OCI-LY1 (cell line): ENCODE measurements around the gene SEL1L2.

Experiments used
- H2AFZ ChIP-seq: fragments of 200-600 bp; sonication (generic), shearing (Covaris generic); 2 replicates; pipeline ENCODE4 v1.6.0; 2014; ENCODE audit warnings: antibody characterized with exemption, mild to moderate bottlenecking, low read length
- H3F3A ChIP-seq: fragments of 200-600 bp; sonication (generic), shearing (Covaris generic); 2 replicates; pipeline ENCODE4 v1.6.0; 2014; ENCODE audit warnings: mild to moderate bottlenecking, antibody characterized with exemption, low read length, moderate library complexity; ENCODE audit not compliant: insufficient read depth
- H3K27ac ChIP-seq: fragments of 200-600 bp; sonication (generic); 2 replicates; pipeline ENCODE4 v1.5.1; 2014; ENCODE audit warnings: low read length, mixed run types, mild to moderate bottlenecking, low read depth; ENCODE audit not compliant: poor library complexity, severe bottlenecking
- H3K27me3 ChIP-seq: fragments of 200-600 bp; sonication (generic); 2 replicates; pipeline ENCODE4 v1.6.0; 2014; ENCODE audit warnings: antibody characterized with exemption, mild to moderate bottlenecking, low read length, moderate library complexity; ENCODE audit not compliant: insufficient read depth
- H3K36me3 ChIP-seq: fragments of 200-600 bp; sonication (generic); 2 replicates; pipeline ENCODE4 v1.6.1; 2014; ENCODE audit warnings: mild to moderate bottlenecking, antibody characterized with exemption, low read length, moderate library complexity, mixed read lengths; ENCODE audit not compliant: insufficient read depth
- H3K4me1 ChIP-seq: fragments of 200-600 bp; sonication (generic); 2 replicates; pipeline ENCODE4 v1.5.1; 2014; ENCODE audit warnings: mild to moderate bottlenecking, low read length, moderate library complexity; ENCODE audit not compliant: insufficient read depth, severe bottlenecking
- H3K4me2 ChIP-seq: fragments of 200-600 bp; sonication (generic), shearing (Covaris generic); 2 replicates; pipeline ENCODE4 v1.6.1; 2014; ENCODE audit warnings: low read length
- H3K4me3 ChIP-seq: fragments of 200-600 bp; sonication (generic); 2 replicates; pipeline ENCODE4 v1.5.1; 2014; ENCODE audit warnings: low read length, low read depth, mild to moderate bottlenecking, mixed read lengths; ENCODE audit not compliant: poor library complexity, severe bottlenecking
- H3K79me2 ChIP-seq: fragments of 200-600 bp; shearing (Covaris generic); 2 replicates; pipeline ENCODE4 v1.6.1; 2016; ENCODE audit warnings: mixed run types, low read length, mixed read lengths; ENCODE audit not compliant: insufficient read depth
- H3K9ac ChIP-seq: fragments of 200-600 bp; sonication (generic), shearing (Covaris generic); 2 replicates; pipeline ENCODE4 v1.6.1; 2014; ENCODE audit warnings: mild to moderate bottlenecking, low read length, mixed read lengths
- H3K9me2 ChIP-seq: fragments of 200-600 bp; sonication (generic), shearing (Covaris generic); 2 replicates; pipeline ENCODE4 v1.6.1; 2014; ENCODE audit warnings: low read depth, mild to moderate bottlenecking, low read length, mixed read lengths
- H3K9me3 ChIP-seq: fragments of 200-600 bp; shearing (Covaris generic); 2 replicates; pipeline ENCODE4 v1.6.1; 2014; ENCODE audit warnings: low read length, mixed read lengths
- H4K20me1 ChIP-seq: fragments of 200-600 bp; sonication (generic), shearing (Covaris generic); 2 replicates; pipeline ENCODE4 v1.6.0; 2016; ENCODE audit warnings: mild to moderate bottlenecking, low read length; ENCODE audit not compliant: insufficient read depth
- EZH2 ChIP-seq: fragments of 200-600 bp; sonication (generic), shearing (Covaris generic); IDR thresholded peaks from 2 replicates; pipeline ENCODE4 v1.8.0; 2017; ENCODE audit warnings: borderline replicate concordance, mixed run types, mild to moderate bottlenecking, antibody characterized with exemption, low read length, moderate library complexity, mixed read lengths
- TF ChIP-seq, protein P1 (sequence below): fragments of 200-600 bp; sonication (generic), shearing (Covaris generic); IDR thresholded peaks from 2 replicates; pipeline ENCODE4 v1.5.1; 2017; ENCODE audit warnings: mild to moderate bottlenecking, antibody characterized with exemption, low read length, moderate library complexity, mixed read lengths

The SEL1L2 gene

GRCh38 chr20:13839421-13840092, 150.9 kb downstream of the SEL1L2 start:
- Histone ChIP-seq H3K9me3 (no peaks in the 10 kb centered on the region), H3K36me3 (no peaks in the 10 kb centered on the region), H3K4me1 (no peaks in the 10 kb centered on the region), H3K9me2 (no peaks in the 10 kb centered on the region), H2AFZ (no peak overlapping the region), H3K27me3 (no peaks in the 10 kb centered on the region), H3K4me3 (no peak overlapping the region), H3K27ac (no peak overlapping the region), H3K4me2 (no peak overlapping the region), H3K79me2 (no peaks in the 10 kb centered on the region), H3K9ac (no peak overlapping the region), H4K20me1 (no peaks in the 10 kb centered on the region), H3F3A (no peaks in the 10 kb centered on the region)
- no peak for TF ChIP-seq EZH2
- TF ChIP-seq, protein P1, sequence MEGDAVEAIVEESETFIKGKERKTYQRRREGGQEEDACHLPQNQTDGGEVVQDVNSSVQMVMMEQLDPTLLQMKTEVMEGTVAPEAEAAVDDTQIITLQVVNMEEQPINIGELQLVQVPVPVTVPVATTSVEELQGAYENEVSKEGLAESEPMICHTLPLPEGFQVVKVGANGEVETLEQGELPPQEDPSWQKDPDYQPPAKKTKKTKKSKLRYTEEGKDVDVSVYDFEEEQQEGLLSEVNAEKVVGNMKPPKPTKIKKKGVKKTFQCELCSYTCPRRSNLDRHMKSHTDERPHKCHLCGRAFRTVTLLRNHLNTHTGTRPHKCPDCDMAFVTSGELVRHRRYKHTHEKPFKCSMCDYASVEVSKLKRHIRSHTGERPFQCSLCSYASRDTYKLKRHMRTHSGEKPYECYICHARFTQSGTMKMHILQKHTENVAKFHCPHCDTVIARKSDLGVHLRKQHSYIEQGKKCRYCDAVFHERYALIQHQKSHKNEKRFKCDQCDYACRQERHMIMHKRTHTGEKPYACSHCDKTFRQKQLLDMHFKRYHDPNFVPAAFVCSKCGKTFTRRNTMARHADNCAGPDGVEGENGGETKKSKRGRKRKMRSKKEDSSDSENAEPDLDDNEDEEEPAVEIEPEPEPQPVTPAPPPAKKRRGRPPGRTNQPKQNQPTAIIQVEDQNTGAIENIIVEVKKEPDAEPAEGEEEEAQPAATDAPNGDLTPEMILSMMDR: no peak

DNA sequence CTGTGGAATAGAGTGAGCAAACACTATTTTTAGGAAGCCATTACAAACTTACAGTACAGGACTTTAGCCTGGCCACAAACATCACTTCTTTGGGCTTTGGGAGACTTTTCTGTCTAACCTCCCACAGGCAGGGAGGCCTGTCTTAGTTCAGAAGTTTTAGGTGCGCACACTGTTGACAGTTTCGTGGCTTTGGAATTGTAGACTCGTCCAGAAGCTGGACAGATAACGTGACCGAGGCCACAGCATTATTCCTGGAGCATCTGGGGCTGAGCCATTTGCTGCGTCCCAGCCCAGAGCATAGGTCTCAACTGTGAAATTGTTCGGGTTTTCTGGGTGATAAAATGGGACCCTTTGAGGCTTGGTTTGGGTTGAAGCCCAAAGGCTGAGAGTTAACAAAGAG, 151.8 kb downstream of the SEL1L2 start:
- Histone ChIP-seq H3K9me3 (no peaks in the 10 kb centered on the region), H3K9me2 (no peaks in the 10 kb centered on the region), H2AFZ (no peak overlapping the region), H3K79me2 (no peaks in the 10 kb centered on the region), H3F3A (no peaks in the 10 kb centered on the region), H3K4me3 (no peak overlapping the region), H3K4me1 (no peaks in the 10 kb centered on the region), H3K4me2 (no peak overlapping the region), H3K27ac (no peak overlapping the region), H3K9ac (no peak overlapping the region), H3K27me3 (no peaks in the 10 kb centered on the region), H4K20me1 (no peaks in the 10 kb centered on the region), H3K36me3 (no peaks in the 10 kb centered on the region)
- TF ChIP-seq, protein P1: no peak

GRCh38 chr20:13831476-13831875, 158.9 kb downstream of the SEL1L2 start:
- Histone ChIP-seq H3K9ac (no peak overlapping the region), H3K79me2 (no peaks in the 10 kb centered on the region), H3K4me3 (no peak overlapping the region), H3K27ac (no peak overlapping the region), H3K36me3 (no peaks in the 10 kb centered on the region), H3K9me3 (no peaks in the 10 kb centered on the region), H3F3A (no peaks in the 10 kb centered on the region), H2AFZ (no peak overlapping the region), H4K20me1 (no peaks in the 10 kb centered on the region), H3K4me1 (no peaks in the 10 kb centered on the region), H3K27me3 (no peaks in the 10 kb centered on the region), H3K4me2 (no peak overlapping the region), H3K9me2 (no peaks in the 10 kb centered on the region)
- TF ChIP-seq EZH2: no peak
- TF ChIP-seq, protein P1: no peak
